Natural killer cell (primary cell): ENCODE data around the gene GALNT2. TPM values are rescaled to one million over a fixed set of nuclear protein-coding genes. Genes with fewer than 3 reads are reported as not detected.

Experiments
- ATAC-seq, 3 donors: fragments of 150-1000 bp in 2 of 3; fragments of 200-7000 bp in 1 of 3; cut with Tn5 transposase; 1 replicate in 1 of 3; 2 replicates in 2 of 3; pipeline ENCODE4 v1.10.0; 2021; ENCODE audit warnings: mild to moderate bottlenecking in 2 of 3, moderate library complexity in 2 of 3
- DNase-seq, 2 donors: peaks; one replicate each; pipeline versions ENCODE4 v3.0.0 to v3.0.0-alpha.2; 2013 to 2021; ENCODE audit warnings: mixed read lengths in 1 of 2
- H3K27ac ChIP-seq: one replicate; pipeline ENCODE4 v1.5.1; 2013; ENCODE audit warnings: mild to moderate bottlenecking, low read length
- H3K27me3 ChIP-seq: one replicate; pipeline ENCODE4 v1.6.1; 2013; ENCODE audit warnings: low read length; ENCODE audit not compliant: control insufficient read depth, insufficient read depth
- H3K36me3 ChIP-seq: one replicate; pipeline ENCODE4 v1.6.1; 2013; ENCODE audit warnings: low read length; ENCODE audit not compliant: control insufficient read depth, insufficient read depth
- H3K4me1 ChIP-seq: one replicate; pipeline ENCODE4 v1.6.1; 2013; ENCODE audit warnings: low read length; ENCODE audit not compliant: control insufficient read depth, insufficient read depth
- H3K4me3 ChIP-seq: one replicate; pipeline ENCODE4 v1.5.1; 2013; ENCODE audit warnings: low read length
- H3K9me3 ChIP-seq: one replicate; pipeline ENCODE4 v1.6.1; 2013; ENCODE audit warnings: low read length; ENCODE audit not compliant: control insufficient read depth, insufficient read depth
- H3K27ac Mint-ChIP-seq, 2 donors: one replicate each; pipeline ENCODE4 v1.8.0; 2022; ENCODE audit warnings: mild to moderate bottlenecking in 2 of 2, mixed read lengths in 2 of 2, moderate library complexity in 1 of 2
- H3K27me3 Mint-ChIP-seq, 2 donors: one replicate each; pipeline ENCODE4 v1.8.0; 2022; ENCODE audit warnings: low read depth in 2 of 2, mixed read lengths in 2 of 2
- H3K36me3 Mint-ChIP-seq: one replicate; pipeline ENCODE4 v1.8.0; 2022; ENCODE audit warnings: mixed read lengths
- H3K4me1 Mint-ChIP-seq, 2 donors: one replicate each; pipeline ENCODE4 v1.8.0; 2022; ENCODE audit warnings: mixed read lengths in 2 of 2
- H3K4me3 Mint-ChIP-seq: one replicate; pipeline ENCODE4 v1.8.0; 2022; ENCODE audit warnings: mild to moderate bottlenecking, moderate library complexity, mixed read lengths
- H3K9me3 Mint-ChIP-seq, 2 donors: one replicate each; pipeline ENCODE4 v1.8.0; 2022; ENCODE audit warnings: mixed read lengths in 2 of 2
- CTCF ChIP-seq: fragments of 200-600 bp; IDR thresholded peaks from one replicate; pipeline ENCODE4 v1.8.0; 2022; ENCODE audit warnings: antibody characterized with exemption
- WGBS: methylation state at CpG from one replicate; pipeline ENCODE4 v1.1.7; 2013; ENCODE audit warnings: missing lambda C conversion rate; ENCODE audit not compliant: insufficient coverage; 5-methylcytosine and 5-hydroxymethylcytosine counted together
- intact Hi-C: fragments of 100-400 bp; cut with micrococcal nuclease; formaldehyde crosslinking; loops from one replicate; pipeline ENCODE4 v1.14.2; 2022
- total RNA-seq, 4 donors: library from RNA; stranded (reverse); fragments of 120-200 nt in 1 of 4; gene quantifications; one replicate each; pipeline versions ENCODE4 v1.2.3 to v1.2.4, GENCODE V29; 2013 to 2022

GALNT2 gene
- total RNA-seq, 3 donors from 2014 or later (not counting 1 experiment from before 2014, with no cell fraction given) = 31.2 to 53.6 (median 47.3) TPM

GRCh38 chr1:230113593-230114236 is 46.7 kb downstream of the GALNT2 start:
- Histone ChIP-seq H3K27me3 (no peaks in the 10 kb centered on the region), H3K27ac (no peak overlapping the region), H3K4me1 (peaks cover 14% of the 10 kb centered on the region), H3K4me3 (no peak overlapping the region), H3K36me3 (peaks cover 3% of the 10 kb centered on the region), H3K9me3 (no peaks in the 10 kb centered on the region)
- Mint-ChIP-seq H3K9me3 (no peaks in the 10 kb centered on the region), H3K4me3 (no peak overlapping the region), H3K4me1 (peaks cover 40 to 49% of the 10 kb centered on the region in 2 donors), H3K36me3 (no peaks in the 10 kb centered on the region), H3K27ac (no peak overlapping the region), H3K27me3 (no peaks in the 10 kb centered on the region)
- DNase-seq (no peak), ATAC-seq (no peak)
- 93% methylated on average over 17 of the region's 17 CpGs for WGBS
- intact Hi-C loops = no loop called here
- no peak for TF ChIP-seq CTCF

- Mint-ChIP-seq H3K4me3 (no peak overlapping the region), H3K4me1 (peaks cover 42 to 52% of the 10 kb centered on the region in 2 donors), H3K27me3 (no peaks in the 10 kb centered on the region), H3K36me3 (no peaks in the 10 kb centered on the region), H3K9me3 (no peaks in the 10 kb centered on the region), H3K27ac (no peak overlapping the region)
- 98% methylated on average over 15 of the region's 15 CpGs for WGBS
- Histone ChIP-seq H3K27me3 (no peaks in the 10 kb centered on the region), H3K4me1 (peaks cover 14% of the 10 kb centered on the region), H3K4me3 (no peak overlapping the region), H3K27ac (no peak overlapping the region), H3K36me3 (peaks cover 3% of the 10 kb centered on the region), H3K9me3 (no peaks in the 10 kb centered on the region)
- no peak for DNase-seq
- intact Hi-C loops = no loop called here
- ATAC-seq = no peak
- no peak for TF ChIP-seq CTCF
Measured at GRCh38 chr1:230114237-230114651, 47.2 kb downstream of the GALNT2 start.

- Mint-ChIP-seq H3K36me3 (no peaks in the 10 kb centered on the region), H3K9me3 (no peaks in the 10 kb centered on the region), H3K4me1 (peaks cover 48 to 55% of the 10 kb centered on the region in 2 donors), H3K27ac (no peak overlapping the region), H3K27me3 (no peaks in the 10 kb centered on the region), H3K4me3 (no peak overlapping the region)
- H3K4me1 ChIP-seq = peaks cover 3% of the 10 kb centered on the region
- no peaks in the 10 kb centered on the region for H3K9me3 ChIP-seq
- no peak for TF ChIP-seq CTCF
- intact Hi-C loops = no loop called here
- no peaks in the 10 kb centered on the region for H3K27me3 ChIP-seq
- no peak for ATAC-seq
- 88% methylated on average over 6 of the region's 6 CpGs for WGBS
- no peak for DNase-seq
- no peak overlapping the region for H3K27ac ChIP-seq
- H3K36me3 ChIP-seq = peaks cover 3% of the 10 kb centered on the region
- no peak overlapping the region for H3K4me3 ChIP-seq
Measured at GRCh38 chr1:230117694-230118093, 50.7 kb downstream of the GALNT2 start.

GRCh38 chr1:230119340-230119739 is 52.3 kb downstream of the GALNT2 start:
- no peaks in the 10 kb centered on the region for H3K27me3 ChIP-seq
- peaks cover 13% of the 10 kb centered on the region for H3K4me1 ChIP-seq
- intact Hi-C loops = no loop called here
- no peaks in the 10 kb centered on the region for H3K27me3 Mint-ChIP-seq
- H3K4me3 Mint-ChIP-seq = no peak overlapping the region
- H3K4me3 ChIP-seq = no peak overlapping the region
- no peaks in the 10 kb centered on the region for H3K36me3 Mint-ChIP-seq
- ATAC-seq (no peak), DNase-seq (no peak)
- H3K9me3 Mint-ChIP-seq = no peaks in the 10 kb centered on the region
- 95% methylated on average over 5 of the region's 6 CpGs for WGBS
- H3K36me3 ChIP-seq = peaks cover 3% of the 10 kb centered on the region
- TF ChIP-seq CTCF = no peak
- H3K4me1 Mint-ChIP-seq = peaks cover 61 to 65% of the 10 kb centered on the region in 2 donors
- H3K27ac ChIP-seq = no peak overlapping the region
- H3K9me3 ChIP-seq = no peaks in the 10 kb centered on the region
- H3K27ac Mint-ChIP-seq = no peak overlapping the region
